NCI-H69 (cell line): ENCODE results near the gene TPCN2.

Experiments
- DNase-seq: peaks from one replicate; lab custom pipeline; 2025; lab: John Stamatoyannopoulos, UW

TPCN2 gene

GRCh38 chr11:69058511-69059270, 10.0 kb downstream of the TPCN2 start:
- DNase-seq: no peak

GRCh38 chr11:69059429-69059828, 10.7 kb downstream of the TPCN2 start:
- no peak for DNase-seq

GRCh38 chr11:69059985-69060384, 11.3 kb downstream of the TPCN2 start:
- no peak for DNase-seq

- no peak for DNase-seq
Observed at GRCh38 chr11:69060806-69061712, 12.3 kb downstream of the TPCN2 start.

- no peak for DNase-seq
Observed at GRCh38 chr11:69061713-69062053, 13.0 kb downstream of the TPCN2 start.

GRCh38 chr11:69062169-69062855, 13.6 kb downstream of the TPCN2 start:
- no peak for DNase-seq

- DNase-seq: no peak
Observed at GRCh38 chr11:69062873-69063651, 14.3 kb downstream of the TPCN2 start.

GRCh38 chr11:69063652-69064260, 15.0 kb downstream of the TPCN2 start:
- DNase-seq: no peak

GRCh38 chr11:69064394-69064957, 15.7 kb downstream of the TPCN2 start:
- no peak for DNase-seq

- no peak for DNase-seq
Observed at GRCh38 chr11:69065147-69065710, 16.5 kb downstream of the TPCN2 start.

GRCh38 chr11:69066122-69067112, 17.7 kb downstream of the TPCN2 start:
- no peak for DNase-seq

- DNase-seq: no peak
Observed at GRCh38 chr11:69067200-69067599, 18.5 kb downstream of the TPCN2 start.

- DNase-seq: no peak
Observed at GRCh38 chr11:69071086-69071800, 22.5 kb downstream of the TPCN2 start.

GRCh38 chr11:69071956-69072355, 23.2 kb downstream of the TPCN2 start:
- no peak for DNase-seq

GRCh38 chr11:69073469-69073868, 24.7 kb downstream of the TPCN2 start:
- DNase-seq: no peak

GRCh38 chr11:69074375-69075140, 25.8 kb downstream of the TPCN2 start:
- no peak for DNase-seq

GRCh38 chr11:69075421-69076128, 26.8 kb downstream of the TPCN2 start:
- no peak for DNase-seq
